ENCODE results near the gene TEAD2.
A peak's percentile ranks its signal among the peaks of the same experiment; 100 is the strongest.
"Not testable (repeated sequence)": the region's sequence is repeated elsewhere in the genome, so short reads cannot be mapped to it uniquely, and the experiment has no call there.

The TEAD2 gene

DNA sequence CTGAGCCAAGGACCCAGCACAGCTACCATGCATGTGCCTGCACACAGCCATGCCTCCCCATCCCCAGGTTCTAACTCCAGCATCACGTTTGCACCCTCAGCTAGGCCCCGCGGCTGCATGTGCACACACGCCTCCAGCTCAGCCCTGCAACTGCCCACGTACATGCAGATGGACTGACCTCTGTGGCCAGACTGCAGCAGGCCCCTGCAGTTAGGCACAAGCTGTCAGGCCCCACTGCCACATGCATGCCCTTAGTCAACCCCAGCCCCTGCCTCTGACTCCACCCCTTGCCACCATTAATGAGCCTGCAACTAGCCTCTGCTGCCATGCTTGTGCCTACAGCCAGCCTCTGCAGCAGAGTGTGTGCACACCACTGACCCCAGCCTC is 60.4 kb downstream of the TEAD2 start:
- Histone ChIP-seq H3K9me3 (ENCODE audit: insufficient read depth, low read depth, low read length) (no peaks in the 10 kb centered on the region), H2AFZ (ENCODE audit: low read length) (no peak overlapping the region), H3K9ac (ENCODE audit: low read depth, low read length, poor library complexity, severe bottlenecking) (no peak overlapping the region), H3K36me3 (ENCODE audit: insufficient read depth, low read length) (no peaks in the 10 kb centered on the region), H3F3A (ENCODE audit: low read depth) (no peaks in the 10 kb centered on the region), H3K4me1 (ENCODE audit: insufficient read depth, low read length, poor library complexity, severe bottlenecking) (no peaks in the 10 kb centered on the region), H3K4me3 (ENCODE audit: low read length, poor library complexity, severe bottlenecking) (no peak overlapping the region), H3K27me3 (ENCODE audit: insufficient read depth, low read length, poor library complexity, severe bottlenecking) (no peaks in the 10 kb centered on the region), H3K79me2 (ENCODE audit: insufficient read depth, low read length) (no peaks in the 10 kb centered on the region), H3K4me2 (ENCODE audit: low read depth, low read length, poor library complexity, severe bottlenecking) (no peak overlapping the region), H4K20me1 (ENCODE audit: insufficient read depth, low read length, poor library complexity, severe bottlenecking) (no peaks in the 10 kb centered on the region), H3K9me2 (replicated peaks; ENCODE audit: low read depth, low read length) (no peaks in the 10 kb centered on the region)
- TF ChIP-seq, protein P1, sequence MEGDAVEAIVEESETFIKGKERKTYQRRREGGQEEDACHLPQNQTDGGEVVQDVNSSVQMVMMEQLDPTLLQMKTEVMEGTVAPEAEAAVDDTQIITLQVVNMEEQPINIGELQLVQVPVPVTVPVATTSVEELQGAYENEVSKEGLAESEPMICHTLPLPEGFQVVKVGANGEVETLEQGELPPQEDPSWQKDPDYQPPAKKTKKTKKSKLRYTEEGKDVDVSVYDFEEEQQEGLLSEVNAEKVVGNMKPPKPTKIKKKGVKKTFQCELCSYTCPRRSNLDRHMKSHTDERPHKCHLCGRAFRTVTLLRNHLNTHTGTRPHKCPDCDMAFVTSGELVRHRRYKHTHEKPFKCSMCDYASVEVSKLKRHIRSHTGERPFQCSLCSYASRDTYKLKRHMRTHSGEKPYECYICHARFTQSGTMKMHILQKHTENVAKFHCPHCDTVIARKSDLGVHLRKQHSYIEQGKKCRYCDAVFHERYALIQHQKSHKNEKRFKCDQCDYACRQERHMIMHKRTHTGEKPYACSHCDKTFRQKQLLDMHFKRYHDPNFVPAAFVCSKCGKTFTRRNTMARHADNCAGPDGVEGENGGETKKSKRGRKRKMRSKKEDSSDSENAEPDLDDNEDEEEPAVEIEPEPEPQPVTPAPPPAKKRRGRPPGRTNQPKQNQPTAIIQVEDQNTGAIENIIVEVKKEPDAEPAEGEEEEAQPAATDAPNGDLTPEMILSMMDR (conservative IDR thresholded peaks at IDR 0.05; ENCODE audit: low read length), result no peak
- no peak for TF ChIP-seq EZH2phosphoT487 (IDR thresholded peaks at IDR 0.05; ENCODE audit: borderline replicate concordance)

DNA sequence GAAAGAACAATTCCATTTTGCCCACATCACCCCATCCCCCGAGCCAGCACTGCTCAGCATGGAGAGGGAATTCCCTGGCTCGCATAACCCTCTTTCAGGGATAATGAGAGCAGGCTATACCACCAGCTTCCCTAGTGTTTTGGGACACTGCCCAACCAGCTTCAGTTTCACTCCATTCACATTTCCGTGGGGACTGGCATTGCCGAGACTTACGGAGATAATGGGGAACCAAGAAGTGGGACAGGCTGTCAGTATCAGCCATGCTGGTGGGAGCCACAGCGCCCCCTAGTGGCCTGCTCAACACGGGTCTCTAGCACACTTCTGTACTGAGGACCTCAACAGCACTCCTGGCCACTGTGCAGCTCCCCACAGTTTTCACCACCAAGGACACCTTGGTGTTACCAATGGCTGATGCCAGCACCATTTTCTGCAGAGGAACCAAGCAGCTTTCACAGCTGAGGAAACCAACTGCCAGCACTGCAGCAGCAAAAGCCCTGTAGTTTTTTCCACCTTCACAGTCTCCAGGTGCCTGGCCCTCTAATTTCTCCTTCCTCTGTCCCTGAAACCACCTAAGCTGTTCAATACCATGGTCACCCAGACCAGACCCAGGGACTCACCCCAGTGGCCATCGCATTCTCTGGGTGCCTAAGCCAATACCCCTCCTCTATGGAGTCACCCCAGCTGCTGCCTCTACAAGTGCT is 60.9 kb downstream of the TEAD2 start:
- Histone ChIP-seq H3K36me3 (ENCODE audit: insufficient read depth, low read length) (no peaks in the 10 kb centered on the region), H3F3A (ENCODE audit: low read depth) (no peaks in the 10 kb centered on the region), H2AFZ (ENCODE audit: low read length) (peak overlapping the region; percentile 88), H3K4me1 (ENCODE audit: insufficient read depth, low read length, poor library complexity, severe bottlenecking) (no peaks in the 10 kb centered on the region), H3K27me3 (ENCODE audit: insufficient read depth, low read length, poor library complexity, severe bottlenecking) (no peaks in the 10 kb centered on the region), H3K9me2 (replicated peaks; ENCODE audit: low read depth, low read length) (no peaks in the 10 kb centered on the region), H4K20me1 (ENCODE audit: insufficient read depth, low read length, poor library complexity, severe bottlenecking) (no peaks in the 10 kb centered on the region), H3K9me3 (ENCODE audit: insufficient read depth, low read depth, low read length) (no peaks in the 10 kb centered on the region), H3K4me3 (ENCODE audit: low read length, poor library complexity, severe bottlenecking) (peak overlapping the region; percentile 36), H3K9ac (ENCODE audit: low read depth, low read length, poor library complexity, severe bottlenecking) (no peak overlapping the region), H3K4me2 (ENCODE audit: low read depth, low read length, poor library complexity, severe bottlenecking) (peak overlapping the region; percentile 36), H3K79me2 (ENCODE audit: insufficient read depth, low read length) (no peaks in the 10 kb centered on the region)
- TF ChIP-seq, protein P1 (conservative IDR thresholded peaks at IDR 0.05; ENCODE audit: low read length), result peak; percentile 97
- TF ChIP-seq EZH2phosphoT487 (IDR thresholded peaks at IDR 0.05; ENCODE audit: borderline replicate concordance), result no peak

DNA sequence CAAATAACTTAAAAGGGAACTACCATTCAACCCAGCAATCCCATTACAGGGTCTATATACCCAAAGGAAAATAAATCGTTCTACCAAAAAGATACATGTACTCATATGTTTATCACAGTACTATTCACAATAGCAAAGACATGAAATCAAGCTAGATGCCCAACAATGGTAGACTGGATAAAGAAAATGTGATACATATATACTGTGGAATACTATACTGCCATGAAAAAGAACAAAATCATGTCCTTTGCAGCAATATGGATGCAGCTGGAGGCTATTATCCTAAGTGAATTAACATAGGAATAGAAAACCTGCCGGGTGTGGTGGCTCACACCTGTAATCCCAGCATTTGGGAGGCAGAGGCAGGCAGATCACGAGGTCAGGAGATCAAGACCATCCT is 63.6 kb downstream of the TEAD2 start:
- H3K27me3 ChIP-seq (ENCODE audit: insufficient read depth, low read length, poor library complexity, severe bottlenecking); H3K9me3 ChIP-seq (ENCODE audit: insufficient read depth, low read depth, low read length); H3K4me1 ChIP-seq (ENCODE audit: insufficient read depth, low read length, poor library complexity, severe bottlenecking); H3K36me3 ChIP-seq (ENCODE audit: insufficient read depth, low read length); H4K20me1 ChIP-seq (ENCODE audit: insufficient read depth, low read length, poor library complexity, severe bottlenecking); H3K9me2 ChIP-seq (replicated peaks; ENCODE audit: low read depth, low read length); H3F3A ChIP-seq (ENCODE audit: low read depth); H3K9ac ChIP-seq (ENCODE audit: low read depth, low read length, poor library complexity, severe bottlenecking); H3K4me3 ChIP-seq (ENCODE audit: low read length, poor library complexity, severe bottlenecking); H3K79me2 ChIP-seq (ENCODE audit: insufficient read depth, low read length); H2AFZ ChIP-seq (ENCODE audit: low read length); H3K4me2 ChIP-seq (ENCODE audit: low read depth, low read length, poor library complexity, severe bottlenecking): not testable (repeated sequence)

DNA sequence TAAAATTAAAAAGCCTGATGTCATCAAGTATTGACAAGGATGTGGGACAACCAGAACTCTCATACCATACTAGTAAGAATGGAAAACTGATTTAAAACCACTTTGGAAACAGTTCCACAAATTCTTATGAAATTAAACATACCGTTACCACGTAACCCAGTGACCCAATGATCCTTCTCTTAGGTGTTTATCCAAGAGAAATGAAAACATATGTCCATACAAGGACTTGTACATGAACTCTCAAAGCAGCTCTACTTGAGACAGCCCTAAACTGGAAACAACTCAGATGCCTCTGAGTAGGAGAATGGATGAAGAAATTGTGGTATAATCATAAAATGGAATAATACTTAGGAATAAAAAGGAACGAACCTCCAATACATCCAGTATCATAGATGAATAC is 64.8 kb downstream of the TEAD2 start:
- no peaks in the 10 kb centered on the region for H3K9me3 ChIP-seq (ENCODE audit: insufficient read depth, low read depth, low read length)
- no peak for TF ChIP-seq EZH2phosphoT487 (IDR thresholded peaks at IDR 0.05; ENCODE audit: borderline replicate concordance)
- TF ChIP-seq, protein P1 (conservative IDR thresholded peaks at IDR 0.05; ENCODE audit: low read length), result no peak

More for the DNA sequence above, 64.8 kb downstream of the TEAD2 start:
- Histone ChIP-seq H3K9me2 (replicated peaks; ENCODE audit: low read depth, low read length) (no peaks in the 10 kb centered on the region), H3F3A (ENCODE audit: low read depth) (no peaks in the 10 kb centered on the region), H3K27me3 (ENCODE audit: insufficient read depth, low read length, poor library complexity, severe bottlenecking) (no peaks in the 10 kb centered on the region), H3K79me2 (ENCODE audit: insufficient read depth, low read length) (no peaks in the 10 kb centered on the region), H3K4me1 (ENCODE audit: insufficient read depth, low read length, poor library complexity, severe bottlenecking) (no peaks in the 10 kb centered on the region), H3K4me3 (ENCODE audit: low read length, poor library complexity, severe bottlenecking) (no peak overlapping the region), H2AFZ (ENCODE audit: low read length) (no peak overlapping the region), H4K20me1 (ENCODE audit: insufficient read depth, low read length, poor library complexity, severe bottlenecking) (no peaks in the 10 kb centered on the region), H3K36me3 (ENCODE audit: insufficient read depth, low read length) (no peaks in the 10 kb centered on the region), H3K4me2 (ENCODE audit: low read depth, low read length, poor library complexity, severe bottlenecking) (no peak overlapping the region), H3K9ac (ENCODE audit: low read depth, low read length, poor library complexity, severe bottlenecking) (no peak overlapping the region)
